Measurements from ENCODE around the gene NSMCE1. TPM values are rescaled to one million over a fixed set of nuclear protein-coding genes. Genes with fewer than 3 reads are reported as not detected.

The NSMCE1 gene
- total and polyA plus RNA-seq, 5 donors: 27.3 to 40.1 (median 29.9) TPM

DNA sequence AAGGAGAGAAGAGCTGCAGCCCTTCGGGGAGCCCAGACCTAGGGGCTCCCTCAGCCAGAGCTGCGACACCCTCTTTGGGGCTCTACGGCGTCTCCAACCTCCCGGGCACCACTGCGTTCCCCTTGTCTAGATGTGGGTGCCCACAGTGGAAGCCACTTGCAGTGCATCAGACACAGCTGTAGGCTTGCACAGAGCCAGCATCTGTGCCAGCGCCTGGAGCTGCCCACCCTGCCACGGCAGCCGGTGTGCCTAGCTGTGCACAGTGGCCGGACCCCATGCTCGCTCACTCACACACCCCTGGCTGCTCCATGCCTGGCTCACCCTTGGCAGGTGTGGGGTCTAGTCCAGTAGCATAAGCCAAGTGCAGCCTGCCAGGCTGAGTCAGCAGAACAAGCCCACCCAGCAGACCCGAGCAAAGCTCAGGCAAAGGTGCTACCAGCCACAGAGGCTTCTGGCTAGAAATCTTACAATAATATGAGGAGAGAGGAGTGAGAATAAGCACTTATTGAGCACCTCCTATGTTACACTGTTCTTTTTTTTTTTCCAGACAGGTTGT, 78.2 kb downstream of the NSMCE1 start:
- Histone ChIP-seq H3K27me3 (ENCODE audit: control insufficient read depth, insufficient read depth) (no peaks in the 10 kb centered on the region), H3K4me3 (ENCODE audit: low read length) (no peak overlapping the region), H3K4me1 (ENCODE audit: control insufficient read depth, insufficient read depth, low read length) (no peaks in the 10 kb centered on the region), H3K9me3 (ENCODE audit: control insufficient read depth, low read length) (no peaks in the 10 kb centered on the region), H3K27ac (ENCODE audit: low read length) (no peak overlapping the region)
- WGBS: 92% methylated on average over 12 of the region's 12 CpGs
- ATAC-seq: no peak
- intact Hi-C loops (cut with DNase I): no loop called here
- no peak for DNase-seq

GRCh38 chr16:27189335-27189972, 79.1 kb downstream of the NSMCE1 start:
- Histone ChIP-seq H3K27ac (ENCODE audit: low read length) (no peak overlapping the region), H3K4me1 (ENCODE audit: control insufficient read depth, insufficient read depth, low read length) (no peaks in the 10 kb centered on the region), H3K4me3 (ENCODE audit: low read length) (no peak overlapping the region), H3K9me3 (ENCODE audit: control insufficient read depth, low read length) (no peaks in the 10 kb centered on the region), H3K27me3 (ENCODE audit: control insufficient read depth, insufficient read depth) (no peaks in the 10 kb centered on the region)
- 57% methylated on average over 13 of the region's 13 CpGs for WGBS
- ATAC-seq (no peak), DNase-seq (no peak)
- intact Hi-C loops (cut with DNase I): no loop called here

DNA sequence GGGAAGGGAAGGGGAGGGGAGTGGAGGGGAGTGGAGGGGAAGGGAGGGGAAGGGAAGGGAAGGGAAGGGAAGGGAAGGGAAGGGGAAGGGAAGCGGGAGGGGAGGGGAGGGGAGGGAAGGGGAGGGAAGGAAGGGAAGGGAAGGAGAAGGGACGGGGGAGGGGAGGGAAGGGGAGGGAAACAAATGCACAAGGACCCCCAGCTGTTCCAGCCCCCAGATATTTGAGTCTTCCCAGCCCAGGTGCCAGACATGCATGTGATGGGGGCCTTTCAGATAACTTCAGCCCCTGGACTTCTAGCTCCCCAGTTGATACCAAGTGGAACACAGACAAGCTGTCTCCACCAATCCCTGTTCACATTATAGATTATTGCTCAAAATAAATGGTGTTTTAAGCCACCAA, 79.9 kb downstream of the NSMCE1 start:
- Histone ChIP-seq H3K9me3 (ENCODE audit: control insufficient read depth, low read length) (no peaks in the 10 kb centered on the region), H3K27ac (ENCODE audit: low read length) (no peak overlapping the region), H3K4me1 (ENCODE audit: control insufficient read depth, insufficient read depth, low read length) (no peaks in the 10 kb centered on the region), H3K4me3 (ENCODE audit: low read length) (no peak overlapping the region), H3K27me3 (ENCODE audit: control insufficient read depth, insufficient read depth) (no peaks in the 10 kb centered on the region)
- ATAC-seq: no peak
- intact Hi-C loops (cut with DNase I): no loop called here
- no peak for DNase-seq
- WGBS: 45% methylated on average over 2 of the region's 2 CpGs

DNA sequence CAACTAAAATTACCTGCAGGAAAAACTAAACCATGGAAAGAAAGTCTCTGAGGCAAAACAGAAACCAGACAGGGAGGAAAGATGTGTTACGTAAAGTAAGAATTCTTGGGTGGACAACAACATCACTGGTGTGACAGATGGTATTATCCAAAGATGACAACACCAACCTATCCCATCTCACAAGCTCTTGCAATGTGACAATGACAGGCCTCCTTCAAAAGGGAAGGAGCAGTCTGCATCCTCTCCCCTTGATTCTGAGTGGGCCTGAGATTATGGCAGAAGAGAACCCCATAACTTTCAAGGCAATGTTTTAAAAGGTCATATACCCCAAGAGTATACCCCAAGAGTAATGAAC, 82.8 kb downstream of the NSMCE1 start:
- WGBS: 96% methylated on average over 1 of the region's 1 CpG
- Histone ChIP-seq H3K27me3 (ENCODE audit: control insufficient read depth, insufficient read depth) (no peaks in the 10 kb centered on the region), H3K27ac (ENCODE audit: low read length) (no peak overlapping the region), H3K9me3 (ENCODE audit: control insufficient read depth, low read length) (peaks cover 2% of the 10 kb centered on the region), H3K4me3 (ENCODE audit: low read length) (no peak overlapping the region), H3K4me1 (ENCODE audit: control insufficient read depth, insufficient read depth, low read length) (no peaks in the 10 kb centered on the region)
- ATAC-seq: no peak
- no peak for DNase-seq
- intact Hi-C loops (cut with DNase I): no loop called here

- no peak for ATAC-seq
- intact Hi-C loops (cut with DNase I): loop anchor here in 1 of 4 donors (5.0 kb wide), 1 partner anchor 189 kb away; no protein-coding TSS in a partner anchor
- WGBS: 83% methylated on average over 7 of the region's 7 CpGs
- Histone ChIP-seq H3K27ac (ENCODE audit: low read length) (no peak overlapping the region), H3K4me3 (ENCODE audit: low read length) (no peak overlapping the region), H3K9me3 (ENCODE audit: control insufficient read depth, low read length) (peaks cover 2% of the 10 kb centered on the region), H3K27me3 (ENCODE audit: control insufficient read depth, insufficient read depth) (no peaks in the 10 kb centered on the region), H3K4me1 (ENCODE audit: control insufficient read depth, insufficient read depth, low read length) (peaks cover 2% of the 10 kb centered on the region)
- DNase-seq: no peak
These were observed 85.6 kb downstream of the NSMCE1 start for GRCh38 chr16:27182906-27183405.

DNA sequence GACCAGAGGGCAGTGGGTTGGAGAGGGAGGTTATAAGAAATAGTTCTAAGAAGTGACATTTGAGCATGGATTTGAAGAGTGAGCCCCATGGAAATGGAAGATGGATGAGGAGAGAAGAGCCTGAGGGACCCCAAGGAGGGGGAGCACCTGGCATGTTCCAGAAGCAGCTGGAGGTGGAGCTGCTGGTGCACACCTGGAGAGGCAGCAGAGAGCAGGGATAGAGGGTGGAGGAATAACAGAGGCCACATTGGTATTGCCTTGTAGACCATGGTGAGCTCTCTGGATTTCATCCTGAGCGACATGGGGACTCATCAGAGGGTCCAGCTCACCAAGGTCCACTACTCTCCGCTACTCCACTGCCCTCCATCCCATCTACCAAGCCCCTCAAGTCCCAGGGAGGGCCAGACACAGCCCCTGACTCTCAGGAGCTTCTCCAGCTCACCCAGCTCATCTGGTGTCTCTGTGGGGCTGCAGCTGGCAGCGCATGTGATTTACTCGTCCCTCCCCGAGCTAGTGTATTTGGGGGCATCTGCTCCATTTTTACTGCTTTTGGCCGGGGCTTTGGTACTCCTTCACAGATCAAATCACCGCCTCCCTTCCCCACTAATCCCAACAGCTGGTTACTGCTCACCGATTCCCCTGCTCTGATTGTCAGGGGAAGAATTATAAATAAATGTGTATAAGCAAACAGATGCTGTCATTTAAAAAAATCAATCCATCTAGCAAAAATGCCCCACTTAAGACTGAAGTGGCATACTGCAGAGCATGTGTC, 87.4 kb downstream of the NSMCE1 start:
- WGBS: 82% methylated on average over 8 of the region's 8 CpGs
- intact Hi-C loops (cut with DNase I): loop anchor here in 1 of 4 donors (5.0 kb wide), 1 partner anchor 191 kb away; no protein-coding TSS in a partner anchor
- no peak overlapping the region for H3K4me3 ChIP-seq (ENCODE audit: low read length)
- H3K27me3 ChIP-seq (ENCODE audit: control insufficient read depth, insufficient read depth): no peaks in the 10 kb centered on the region
- peaks cover 2% of the 10 kb centered on the region for H3K4me1 ChIP-seq (ENCODE audit: control insufficient read depth, insufficient read depth, low read length)
- ATAC-seq (no peak), DNase-seq (no peak)
- no peak overlapping the region for H3K27ac ChIP-seq (ENCODE audit: low read length)
- peaks cover 2% of the 10 kb centered on the region for H3K9me3 ChIP-seq (ENCODE audit: control insufficient read depth, low read length)

- intact Hi-C loops (cut with DNase I): loop anchor here (2.0 to 10.0 kb wide), 6 partner anchors 185 to 278 kb away; no protein-coding TSS in a partner anchor
- WGBS: 18% methylated on average over 13 of the region's 13 CpGs
- ATAC-seq: peak; percentile 95 to 97
- Histone ChIP-seq H3K4me3 (ENCODE audit: low read length) (no peak overlapping the region), H3K27me3 (ENCODE audit: control insufficient read depth, insufficient read depth) (no peaks in the 10 kb centered on the region), H3K27ac (ENCODE audit: low read length) (no peak overlapping the region), H3K9me3 (ENCODE audit: control insufficient read depth, low read length) (peaks cover 2% of the 10 kb centered on the region), H3K4me1 (ENCODE audit: control insufficient read depth, insufficient read depth, low read length) (peaks cover 2% of the 10 kb centered on the region)
- peak; percentile 89 to 96 (median 94) for DNase-seq
These were observed 89.0 kb downstream of the NSMCE1 start for GRCh38 chr16:27179500-27180072.

DNA sequence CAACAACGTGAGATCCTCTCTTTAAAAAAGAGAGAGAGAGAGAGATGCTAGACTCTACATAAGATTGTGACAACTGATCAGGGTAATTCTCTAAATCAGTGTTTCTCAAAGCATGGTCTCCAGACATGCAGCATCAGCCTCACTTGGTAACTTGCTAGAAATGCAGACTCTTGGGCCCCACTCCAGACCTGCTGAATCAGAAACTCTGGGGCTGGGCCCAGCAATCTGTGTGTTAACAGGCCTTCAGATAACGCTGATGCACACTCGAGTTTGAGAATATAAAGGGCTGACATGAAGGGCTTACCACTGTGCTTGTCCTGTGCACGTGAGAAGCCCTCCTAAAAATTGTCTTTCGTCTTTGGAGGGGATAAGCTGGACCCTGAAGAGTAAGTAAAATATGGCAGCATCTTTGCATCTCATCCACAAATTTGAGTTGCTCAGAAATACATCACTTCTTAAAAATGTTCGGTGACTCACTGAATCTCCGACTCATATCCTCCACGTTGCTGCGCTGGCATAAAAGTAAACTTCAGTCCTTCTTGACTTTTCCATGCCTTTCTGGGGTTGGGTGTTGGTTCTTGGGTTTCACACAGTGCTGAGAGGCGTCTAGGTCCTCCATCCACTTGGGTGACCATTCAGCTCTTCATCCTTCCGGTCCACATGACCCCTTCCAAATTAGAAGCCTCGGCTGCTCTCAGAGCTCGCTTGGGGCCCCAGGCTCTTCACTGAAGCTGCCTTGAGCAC, 91.4 kb downstream of the NSMCE1 start:
- Histone ChIP-seq H3K9me3 (ENCODE audit: control insufficient read depth, low read length) (peaks cover 2% of the 10 kb centered on the region), H3K27ac (ENCODE audit: low read length) (no peak overlapping the region), H3K4me1 (ENCODE audit: control insufficient read depth, insufficient read depth, low read length) (peaks cover 2% of the 10 kb centered on the region), H3K4me3 (ENCODE audit: low read length) (no peak overlapping the region), H3K27me3 (ENCODE audit: control insufficient read depth, insufficient read depth) (no peaks in the 10 kb centered on the region)
- DNase-seq (no peak), ATAC-seq (no peak)
- WGBS: 79% methylated on average over 13 of the region's 13 CpGs
- intact Hi-C loops (cut with DNase I): loop anchor here in 3 of 4 donors (5.0 to 10.0 kb wide), 4 partner anchors 188 to 280 kb away; no protein-coding TSS in a partner anchor

DNA sequence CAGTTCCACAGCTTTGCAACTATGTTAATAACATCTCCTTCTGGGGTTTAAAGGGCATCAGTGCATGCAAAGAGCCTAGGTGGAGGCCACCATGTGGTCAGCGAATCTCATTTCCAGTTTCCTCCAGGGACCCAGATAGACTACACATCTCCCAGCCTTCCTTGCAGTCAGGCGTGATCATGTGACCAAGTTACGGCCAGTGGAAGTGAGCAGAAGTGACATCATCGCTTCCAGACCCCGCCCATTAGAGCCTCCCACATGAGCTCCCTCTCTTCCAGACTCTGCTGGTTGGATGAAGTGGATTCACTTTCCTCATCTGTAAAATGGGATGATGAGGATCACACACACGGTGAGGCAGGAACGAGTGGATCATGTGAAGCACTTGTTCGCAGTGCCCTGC, 92.7 kb downstream of the NSMCE1 start:
- WGBS: 89% methylated on average over 8 of the region's 8 CpGs
- no peak for DNase-seq
- no peak for ATAC-seq
- no peak overlapping the region for H3K27ac ChIP-seq (ENCODE audit: low read length)
- H3K27me3 ChIP-seq (ENCODE audit: control insufficient read depth, insufficient read depth): no peaks in the 10 kb centered on the region
- intact Hi-C loops (cut with DNase I): loop anchor here in 3 of 4 donors (5.0 to 10.0 kb wide), 4 partner anchors 189 to 281 kb away; no protein-coding TSS in a partner anchor
- peaks cover 2% of the 10 kb centered on the region for H3K4me1 ChIP-seq (ENCODE audit: control insufficient read depth, insufficient read depth, low read length)
- no peak overlapping the region for H3K4me3 ChIP-seq (ENCODE audit: low read length)
- H3K9me3 ChIP-seq (ENCODE audit: control insufficient read depth, low read length): no peaks in the 10 kb centered on the region

All from right cardiac atrium (tissue), 5 donors.